HG03159 (cell line): ENCODE results near the gene BMP6.

Experiments used
- ATAC-seq: cut with Tn5 transposase; IDR thresholded peaks from one replicate; pipeline ENCODE4 v1.9.1; 2021; ENCODE audit warnings: mild to moderate bottlenecking, moderate library complexity; ENCODE audit not compliant: unreplicated experiment

The BMP6 gene

GRCh38 chr6:7901056-7901455 is 175.2 kb downstream of the BMP6 start:
- ATAC-seq, result no peak

GRCh38 chr6:7901780-7902179 is 175.9 kb downstream of the BMP6 start:
- ATAC-seq, result no peak

GRCh38 chr6:7902221-7902620 is 176.3 kb downstream of the BMP6 start:
- no peak for ATAC-seq

GRCh38 chr6:7902867-7903266 is 177.0 kb downstream of the BMP6 start:
- no peak for ATAC-seq

- no peak for ATAC-seq
Measured at GRCh38 chr6:7903673-7904072, 177.8 kb downstream of the BMP6 start.

- ATAC-seq, result no peak
Measured at GRCh38 chr6:7904654-7905319, 178.9 kb downstream of the BMP6 start.

- no peak for ATAC-seq
Measured at GRCh38 chr6:7905416-7905815, 179.5 kb downstream of the BMP6 start.

GRCh38 chr6:7906741-7907140 is 180.8 kb downstream of the BMP6 start:
- no peak for ATAC-seq

- ATAC-seq, result no peak
Measured at GRCh38 chr6:7907159-7907558, 181.3 kb downstream of the BMP6 start.

GRCh38 chr6:7909323-7910276 is 183.7 kb downstream of the BMP6 start:
- ATAC-seq, result peak; percentile 27

GRCh38 chr6:7910298-7910653 is 184.4 kb downstream of the BMP6 start:
- peak; percentile 25 for ATAC-seq

- peak; percentile 54 for ATAC-seq
Measured at GRCh38 chr6:7910654-7911344, 184.9 kb downstream of the BMP6 start, which contains the start of gene TXNDC5. TXNDC5 (minus strand) TSS chr6:7910788; CDS start chr6:7910776, 12 bp downstream.

GRCh38 chr6:7911345-7911725 is 185.4 kb downstream of the BMP6 start:
- no peak for ATAC-seq

GRCh38 chr6:7912024-7912423 is 186.1 kb downstream of the BMP6 start:
- no peak for ATAC-seq

- no peak for ATAC-seq
Measured at GRCh38 chr6:7912736-7913517, 187.0 kb downstream of the BMP6 start.

- ATAC-seq, result no peak
Measured at GRCh38 chr6:7914311-7914710, 188.4 kb downstream of the BMP6 start.

GRCh38 chr6:7914991-7915789 is 189.3 kb downstream of the BMP6 start:
- ATAC-seq, result no peak

- peak; percentile 88 for ATAC-seq
Measured at GRCh38 chr6:7916959-7917358, 191.1 kb downstream of the BMP6 start.

- ATAC-seq, result no peak
Measured at GRCh38 chr6:7917729-7918128, 191.8 kb downstream of the BMP6 start.

- no peak for ATAC-seq
Measured at GRCh38 chr6:7918403-7918802, 192.5 kb downstream of the BMP6 start.
